Stimulated activated CD8-positive, alpha-beta memory T cell treated with anti-CD3 and anti-CD28 coated beads, Interleukin-4, amount 100 ng/mL, for 24 hours (primary cell): ENCODE data around the gene LRPPRC.
"Not testable (repeated sequence)": the region's sequence is repeated elsewhere in the genome, so short reads cannot be mapped to it uniquely, and the experiment has no call there.

Experiments
- DNase-seq: peaks from one replicate; pipeline ENCODE4 v3.0.0-alpha.2; 2020; ENCODE audit warnings: low read depth

The LRPPRC gene

GRCh38 chr2:43995733-43996533 is at the start of gene LRPPRC:
TSS of gene LRPPRC (minus strand) at chr2:43995989. CDS start at chr2:43995947, 42 bp downstream.
- DNase-seq: peak; percentile 82

- no peak for DNase-seq
Measured at GRCh38 chr2:44045061-44045460, 49.3 kb upstream of the LRPPRC start.

- DNase-seq: peak; percentile 71
Measured at GRCh38 chr2:44044281-44044720, 48.5 kb upstream of the LRPPRC start.

- DNase-seq: no peak
Measured at GRCh38 chr2:44040365-44040764, 44.6 kb upstream of the LRPPRC start.

- no peak for DNase-seq
Measured at GRCh38 chr2:44038277-44038676, 42.5 kb upstream of the LRPPRC start.

- no peak for DNase-seq
Measured at GRCh38 chr2:44037221-44037620, 41.4 kb upstream of the LRPPRC start.

- no peak for DNase-seq
Measured at GRCh38 chr2:44033947-44034346, 38.2 kb upstream of the LRPPRC start.

GRCh38 chr2:44027076-44027475 is 31.3 kb upstream of the LRPPRC start:
- not testable (repeated sequence) for DNase-seq

- DNase-seq: peak; percentile 13
Measured at GRCh38 chr2:44016282-44016681, 20.5 kb upstream of the LRPPRC start.

GRCh38 chr2:44015239-44015638 is 19.4 kb upstream of the LRPPRC start:
- DNase-seq: no peak

- DNase-seq: not testable (repeated sequence)
Measured at GRCh38 chr2:44013205-44013604, 17.4 kb upstream of the LRPPRC start.

GRCh38 chr2:44010266-44010665 is 14.5 kb upstream of the LRPPRC start:
- DNase-seq: no peak

GRCh38 chr2:44009136-44009735 is 13.4 kb upstream of the LRPPRC start:
- DNase-seq: no peak

- DNase-seq: no peak
Measured at GRCh38 chr2:44005846-44006245, 10.1 kb upstream of the LRPPRC start.

GRCh38 chr2:44004735-44005602 is 9.2 kb upstream of the LRPPRC start:
- no peak for DNase-seq

GRCh38 chr2:44001716-44002115 is 5.9 kb upstream of the LRPPRC start:
- DNase-seq: no peak

GRCh38 chr2:43998263-43998662 is 2.5 kb upstream of the LRPPRC start:
- DNase-seq: no peak

GRCh38 chr2:43993437-43993836 is 2.4 kb downstream of the LRPPRC start:
- DNase-seq: no peak

GRCh38 chr2:43989545-43989944 is 6.2 kb downstream of the LRPPRC start:
- no peak for DNase-seq

- no peak for DNase-seq
Measured at GRCh38 chr2:43986600-43986999, 9.2 kb downstream of the LRPPRC start.

- DNase-seq: no peak
Measured at GRCh38 chr2:43985359-43985758, 10.4 kb downstream of the LRPPRC start.

GRCh38 chr2:43984533-43984932 is 11.3 kb downstream of the LRPPRC start:
- no peak for DNase-seq

- DNase-seq: no peak
Measured at GRCh38 chr2:43980902-43981301, 14.9 kb downstream of the LRPPRC start.
